Putamen (tissue), 1 donor: ENCODE measurements around the gene ROBO1.
"Not testable (repeated sequence)": the region's sequence is repeated elsewhere in the genome, so short reads cannot be mapped to it uniquely, and the experiment has no call there.

Experiments
- DNase-seq: peaks from one replicate; pipeline ENCODE4 v3.0.0-alpha.2; 2016; ENCODE audit warnings: low spot score

Gene ROBO1

DNA sequence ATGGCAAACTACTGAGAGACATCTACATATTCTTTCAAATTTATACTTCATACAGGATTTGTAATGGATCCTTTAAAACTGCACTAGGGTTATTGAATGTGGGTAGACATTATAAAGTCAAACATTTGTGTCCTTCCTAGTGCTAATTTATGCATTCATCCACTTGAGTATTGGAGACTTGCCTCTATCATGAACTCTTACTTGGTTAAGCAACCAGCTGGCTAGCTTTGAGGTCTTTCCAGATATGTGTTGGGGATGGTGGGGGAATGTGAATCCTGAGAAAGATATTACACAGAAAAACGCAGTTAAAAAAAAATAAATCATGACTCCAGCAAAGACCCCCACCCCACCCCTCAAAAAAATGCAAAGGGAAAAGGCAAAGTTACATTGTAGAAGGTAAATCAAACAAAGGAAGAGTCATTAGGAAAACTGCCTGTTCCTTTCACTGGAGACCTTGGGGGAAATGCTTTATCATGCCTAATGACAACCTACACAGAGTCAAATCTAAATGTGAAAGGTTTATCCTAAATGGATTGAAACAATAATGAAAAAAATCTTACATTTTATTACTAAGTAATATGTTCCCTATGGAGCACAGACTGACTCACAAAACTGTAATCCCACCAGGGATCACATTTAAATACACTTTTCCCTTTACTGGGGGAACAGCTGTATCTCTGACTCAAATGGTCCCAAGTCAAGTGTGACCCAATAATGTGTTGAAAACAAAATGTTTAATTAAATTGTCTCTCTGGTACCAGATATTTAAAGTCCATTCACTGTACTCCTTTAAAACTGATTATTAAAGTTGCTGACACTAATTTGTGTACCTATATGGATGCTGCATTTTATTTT lies 522.3 kb downstream of the ROBO1 start:
- no peak for DNase-seq

GRCh38 chr3:79236496-79236895 lies 531.3 kb downstream of the ROBO1 start:
- DNase-seq = no peak

- DNase-seq = no peak
Observed at GRCh38 chr3:79233431-79234060, 534.3 kb downstream of the ROBO1 start.

GRCh38 chr3:79230266-79230665 lies 537.5 kb downstream of the ROBO1 start:
- DNase-seq = no peak

DNA sequence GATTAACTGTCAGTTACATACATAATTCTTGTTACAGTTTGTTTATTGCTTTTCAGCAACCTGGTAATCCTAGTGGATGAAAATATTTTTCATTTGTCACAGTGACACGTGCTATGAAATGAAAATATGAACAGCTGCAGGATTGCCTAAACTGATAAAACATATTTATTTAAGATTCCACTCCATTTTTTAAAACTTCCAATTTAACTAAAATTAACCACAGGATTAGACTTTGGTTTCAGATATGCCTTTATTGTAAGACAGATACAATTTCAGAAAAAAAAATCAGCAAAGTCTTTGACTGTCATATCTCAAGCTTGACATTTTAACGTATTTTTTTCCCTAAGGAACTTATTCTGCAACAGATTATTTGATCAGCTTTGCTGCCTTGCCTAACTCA lies 550.7 kb downstream of the ROBO1 start:
- no peak for DNase-seq

GRCh38 chr3:79215286-79215685 lies 552.5 kb downstream of the ROBO1 start:
- DNase-seq = no peak

GRCh38 chr3:79211586-79212359 lies 556.0 kb downstream of the ROBO1 start:
- DNase-seq = no peak

DNA sequence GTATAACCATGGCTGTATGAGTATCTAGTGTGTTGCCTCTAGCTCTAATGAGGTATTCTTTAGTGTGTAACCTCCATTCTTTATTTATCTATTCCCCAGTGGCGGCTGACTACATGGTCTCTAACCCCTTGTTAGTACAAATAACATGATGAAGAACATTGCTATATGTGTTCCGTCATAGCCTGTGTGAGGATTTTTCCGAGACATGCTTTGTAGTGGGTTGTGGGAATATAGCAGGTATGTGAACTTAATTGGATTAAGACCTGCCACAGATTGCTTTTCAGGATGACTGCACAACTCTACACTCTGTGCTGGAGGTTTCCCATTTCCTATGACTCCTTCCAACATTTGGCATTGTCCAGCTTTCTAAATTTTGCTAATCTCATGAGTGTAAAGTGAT lies 563.4 kb downstream of the ROBO1 start:
- DNase-seq = no peak

- no peak for DNase-seq
Observed at GRCh38 chr3:79203144-79203519, 564.7 kb downstream of the ROBO1 start.

DNA sequence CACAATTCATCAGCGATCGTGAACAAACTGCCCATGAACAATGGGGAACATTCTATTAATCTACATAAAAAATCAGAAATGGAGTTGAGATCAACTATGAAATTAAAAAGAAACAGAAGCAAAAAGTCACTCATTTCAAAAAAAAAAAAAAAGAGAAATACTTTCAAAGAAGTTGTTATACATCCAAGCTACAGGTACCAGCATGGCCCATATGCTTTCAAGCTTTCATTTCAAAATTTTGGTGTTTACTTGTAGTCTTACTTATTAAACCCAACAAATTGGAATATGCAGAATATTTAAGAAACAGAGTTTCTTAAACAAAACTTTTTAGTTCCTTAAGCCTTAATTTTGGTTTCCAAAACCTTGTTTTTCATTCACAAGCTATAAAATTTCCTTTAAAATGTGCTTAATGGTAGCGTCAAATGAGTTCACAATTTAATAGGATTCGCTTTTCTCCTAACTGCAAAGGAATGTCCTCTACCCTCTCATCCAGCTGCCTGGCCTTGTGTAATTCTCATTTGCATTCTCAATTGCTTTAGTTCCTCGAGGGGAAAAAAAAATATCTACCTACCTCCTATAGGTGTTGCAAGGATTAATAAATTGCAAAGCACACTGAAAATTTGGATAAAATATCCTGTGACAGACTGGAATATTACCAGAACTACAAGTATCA lies 565.2 kb downstream of the ROBO1 start:
- DNase-seq = no peak

- DNase-seq = no peak
Observed at GRCh38 chr3:79200456-79200855, 567.3 kb downstream of the ROBO1 start.

- no peak for DNase-seq
Observed at GRCh38 chr3:79199966-79200365, 567.8 kb downstream of the ROBO1 start.

DNA sequence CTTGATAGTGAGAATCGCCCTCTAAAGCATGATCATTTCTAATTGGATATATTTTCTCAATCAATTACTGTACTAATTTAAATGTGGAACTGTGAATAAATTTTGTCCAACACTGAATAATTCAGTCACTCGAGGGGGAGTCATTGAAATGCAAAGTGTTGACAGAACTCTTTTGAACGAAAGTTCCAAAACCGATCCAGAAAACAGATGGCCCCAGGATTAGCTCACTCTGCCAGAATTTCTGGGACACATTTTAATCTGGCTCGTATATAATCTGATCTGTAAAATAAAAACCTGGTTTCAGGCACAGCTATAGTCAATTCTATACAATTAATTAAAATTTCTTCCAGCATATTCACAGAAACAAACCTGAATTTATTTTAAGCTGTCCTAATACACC lies 580.4 kb downstream of the ROBO1 start:
- DNase-seq = no peak

- no peak for DNase-seq
Observed at GRCh38 chr3:79184251-79184650, 583.5 kb downstream of the ROBO1 start.

DNA sequence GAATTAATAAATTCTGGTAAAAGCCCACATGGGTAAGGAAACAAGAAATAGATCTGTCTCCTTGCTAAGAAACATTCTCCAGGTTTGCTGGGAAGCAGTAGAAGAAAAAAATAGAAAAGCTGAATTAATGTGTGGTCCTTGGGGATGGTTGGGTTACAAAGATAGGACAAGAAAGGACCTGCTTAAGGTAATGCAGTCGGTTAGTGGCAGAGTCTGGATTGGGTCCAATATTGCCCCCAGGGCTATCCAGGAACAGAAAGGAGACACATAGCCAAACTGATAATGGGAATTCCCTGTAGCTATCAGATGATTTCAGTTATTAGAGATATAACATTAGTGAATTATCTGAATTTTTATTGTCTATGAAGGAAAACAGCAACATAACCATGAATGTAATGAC lies 584.3 kb downstream of the ROBO1 start:
- no peak for DNase-seq

DNA sequence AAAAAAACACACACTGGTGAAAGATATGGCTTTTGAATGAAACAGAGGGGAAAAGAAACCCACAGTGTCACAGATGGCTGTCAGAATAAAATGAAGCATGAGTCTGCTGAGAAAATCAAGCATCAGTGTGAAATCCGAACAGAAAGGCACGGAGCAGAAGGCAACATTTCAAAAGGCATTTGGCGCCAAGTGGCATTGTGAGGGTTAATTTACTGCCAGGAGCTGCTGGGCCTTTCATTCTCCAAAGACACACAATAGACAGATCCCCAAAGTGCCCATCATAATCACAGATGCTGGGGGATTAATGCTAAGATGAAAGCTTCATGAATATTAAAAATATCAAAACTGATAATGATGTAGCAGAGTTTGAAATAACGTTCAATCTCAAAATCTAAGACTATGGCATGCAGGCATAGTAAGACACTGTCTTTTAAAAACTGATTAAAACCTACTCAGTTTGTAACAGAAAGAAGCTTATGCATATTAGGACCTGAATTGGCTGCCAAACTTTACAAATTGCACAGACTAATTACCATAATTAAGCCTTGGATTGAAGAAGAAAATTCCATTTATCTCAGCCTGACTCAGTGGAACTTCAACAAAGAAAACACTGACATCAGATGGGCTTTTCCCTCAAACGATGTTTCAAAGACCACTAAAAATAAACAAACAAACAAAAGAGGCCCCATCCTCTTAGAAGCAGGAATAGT lies 589.2 kb downstream of the ROBO1 start:
- DNase-seq = no peak

- no peak for DNase-seq
Observed at GRCh38 chr3:79175870-79176269, 591.9 kb downstream of the ROBO1 start.

GRCh38 chr3:79173259-79173658 lies 594.5 kb downstream of the ROBO1 start:
- not testable (repeated sequence) for DNase-seq

- DNase-seq = no peak
Observed at GRCh38 chr3:79172241-79172640, 595.6 kb downstream of the ROBO1 start.

DNA sequence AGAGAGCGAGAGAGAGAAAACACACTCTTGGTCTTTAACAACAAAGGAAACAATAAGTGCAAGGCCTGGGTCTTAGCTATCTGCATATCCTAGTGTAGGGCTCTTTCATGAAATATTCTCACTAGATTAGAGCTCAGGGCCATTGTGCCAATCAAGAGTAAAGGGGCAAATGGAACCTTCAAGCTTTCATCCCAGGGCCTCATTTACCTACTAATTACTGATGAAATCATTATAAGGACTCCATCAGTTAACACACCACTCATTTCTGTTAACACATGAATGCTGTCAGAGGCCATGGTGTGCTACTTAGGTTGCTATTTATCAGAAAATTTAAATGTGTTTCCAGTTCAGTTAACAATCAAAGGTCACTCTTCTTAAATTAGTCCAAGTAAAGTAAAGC lies 597.8 kb downstream of the ROBO1 start:
- no peak for DNase-seq

DNA sequence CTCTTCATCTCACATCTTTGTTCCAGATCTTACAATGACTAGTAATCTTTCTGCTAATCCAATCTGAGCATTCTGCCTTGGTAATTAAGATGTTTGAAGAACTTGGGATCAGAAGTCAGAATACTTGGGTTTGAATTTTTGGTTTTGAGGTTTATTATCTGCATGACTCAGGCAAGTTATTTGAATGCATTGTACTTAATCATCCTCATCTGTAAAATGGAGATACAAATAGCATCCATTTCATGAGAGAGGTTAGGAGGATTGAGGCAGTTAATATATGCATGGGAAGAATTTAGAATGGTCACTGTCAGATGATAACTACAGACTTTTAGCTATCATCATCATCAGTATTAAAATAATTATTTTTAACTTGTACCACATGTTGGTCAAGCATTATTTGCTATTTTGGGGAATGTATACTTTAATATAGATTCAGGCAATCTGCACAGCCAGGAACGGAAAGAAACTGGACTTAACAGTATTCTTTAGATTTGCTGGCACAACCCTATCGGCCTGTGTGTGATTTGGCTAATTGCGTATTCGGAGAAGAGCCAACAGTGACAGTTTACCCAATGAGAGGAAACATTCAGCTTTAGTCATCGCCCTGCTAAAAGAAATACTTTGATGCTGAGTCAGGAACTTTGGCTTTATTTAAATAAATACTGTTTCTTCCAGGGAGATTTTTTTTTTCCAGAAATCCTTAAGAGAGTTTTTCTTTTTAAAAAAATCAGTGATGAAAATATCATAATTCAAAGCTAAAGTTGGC lies 600.0 kb downstream of the ROBO1 start:
- DNase-seq = no peak
